ENCODE results near the gene RAD50.
"Not testable (repeated sequence)": the region's sequence is repeated elsewhere in the genome, so short reads cannot be mapped to it uniquely, and the experiment has no call there.

The RAD50 gene

GRCh38 chr5:132559383-132560060 lies 2.7 kb downstream of the RAD50 start:
- no peak for DNase-seq (ENCODE audit: low read depth)
- TF ChIP-seq CTCF (conservative IDR thresholded peaks at IDR 0.05; ENCODE audit: low read depth, low read length), result no peak
- no peak overlapping the region for H3K4me3 ChIP-seq (ENCODE audit: low read depth, low read length)

- no peak for TF ChIP-seq CTCF (conservative IDR thresholded peaks at IDR 0.05; ENCODE audit: low read depth, low read length)
- no peak for DNase-seq (ENCODE audit: low read depth)
Observed at GRCh38 chr5:132561601-132562000, 4.8 kb downstream of the RAD50 start.

GRCh38 chr5:132564555-132564954 lies 7.8 kb downstream of the RAD50 start:
- H3K4me3 ChIP-seq (ENCODE audit: low read depth, low read length); DNase-seq (ENCODE audit: low read depth): not testable (repeated sequence)

More at GRCh38 chr5:132561601-132562000, 4.8 kb downstream of the RAD50 start:
- no peak overlapping the region for H3K4me3 ChIP-seq (ENCODE audit: low read depth, low read length)

GRCh38 chr5:132566657-132567056 lies 9.9 kb downstream of the RAD50 start:
- DNase-seq (ENCODE audit: low read depth), result no peak
- H3K4me3 ChIP-seq (ENCODE audit: low read depth, low read length), result no peak overlapping the region
- TF ChIP-seq CTCF (conservative IDR thresholded peaks at IDR 0.05; ENCODE audit: low read depth, low read length), result no peak

GRCh38 chr5:132576123-132576522 lies 19.3 kb downstream of the RAD50 start:
- TF ChIP-seq CTCF (conservative IDR thresholded peaks at IDR 0.05; ENCODE audit: low read depth, low read length), result no peak
- no peak for DNase-seq (ENCODE audit: low read depth)
- H3K4me3 ChIP-seq (ENCODE audit: low read depth, low read length), result no peak overlapping the region

- not testable (repeated sequence) for DNase-seq (ENCODE audit: low read depth)
Observed at GRCh38 chr5:132584560-132584959, 27.8 kb downstream of the RAD50 start.

DNA sequence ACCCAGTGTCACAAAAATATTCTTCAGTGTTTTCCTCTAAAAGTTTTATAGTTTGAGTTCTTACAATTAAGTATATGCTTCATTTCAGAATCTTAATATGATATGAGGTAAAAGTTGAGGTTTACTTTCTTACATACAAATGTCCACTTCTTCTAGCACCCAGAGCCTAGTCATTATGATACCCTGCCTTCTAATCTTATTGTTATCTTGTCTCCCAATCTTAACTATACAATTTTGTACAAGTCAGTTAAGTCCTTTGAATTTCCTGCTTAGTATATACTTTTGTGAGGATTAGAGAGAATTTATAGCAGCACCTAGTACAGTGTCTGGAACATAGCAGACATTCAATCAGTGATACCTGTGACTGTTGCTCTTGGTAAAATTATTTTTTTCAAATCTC lies 29.3 kb downstream of the RAD50 start:
- DNase-seq (ENCODE audit: low read depth), result no peak
- H3K4me3 ChIP-seq (ENCODE audit: low read depth, low read length), result no peak overlapping the region
- TF ChIP-seq CTCF (conservative IDR thresholded peaks at IDR 0.05; ENCODE audit: low read depth, low read length), result no peak

More at GRCh38 chr5:132584560-132584959, 27.8 kb downstream of the RAD50 start:
- not testable (repeated sequence) for H3K4me3 ChIP-seq (ENCODE audit: low read depth, low read length)

- no peak for DNase-seq (ENCODE audit: low read depth)
- no peak for TF ChIP-seq CTCF (conservative IDR thresholded peaks at IDR 0.05; ENCODE audit: low read depth, low read length)
- H3K4me3 ChIP-seq (ENCODE audit: low read depth, low read length), result no peak overlapping the region
Observed at GRCh38 chr5:132589467-132589866, 32.7 kb downstream of the RAD50 start.

Measured in choroid plexus epithelial cell (primary cell).